ENCODE data around the gene ADORA2B. TPM values are rescaled to one million over a fixed set of nuclear protein-coding genes. Genes with fewer than 3 reads are reported as not detected.

The ADORA2B gene
- total and polyA plus RNA-seq, 12 donors: 0.18 to 2.0 (median 0.64) TPM

GRCh38 chr17:15971098-15971678 lies 26.3 kb downstream of the ADORA2B start:
- Histone ChIP-seq H3K4me3 (no peak overlapping the region), H3K9me3 (no peaks in the 10 kb centered on the region), H3K27me3 (no peaks in the 10 kb centered on the region), H3K27ac (no peak overlapping the region), H3K36me3 (peaks cover 0 to 30% (median 0%) of the 10 kb centered on the region in 9 donors), H3K4me1 (peaks cover 0 to 16% (median 11%) of the 10 kb centered on the region in 9 donors)
- ATAC-seq: no peak
- 79 to 85% methylated on average over 5 of the region's 5 CpGs for WGBS, 2 donors
- intact Hi-C loops (cut with DNase I): no loop called here
- no peak for TF ChIP-seq CTCF (IDR thresholded peaks at IDR 0.05)
- no peak for DNase-seq

GRCh38 chr17:15971882-15972281 lies 27.0 kb downstream of the ADORA2B start:
- DNase-seq (no peak), ATAC-seq (no peak)
- no peak for TF ChIP-seq CTCF (IDR thresholded peaks at IDR 0.05)
- H3K27me3 ChIP-seq: no peaks in the 10 kb centered on the region
- H3K27ac ChIP-seq: no peak overlapping the region
- H3K9me3 ChIP-seq: no peaks in the 10 kb centered on the region
- peaks cover 0 to 37% (median 6%) of the 10 kb centered on the region in 9 donors for H3K36me3 ChIP-seq
- intact Hi-C loops (cut with DNase I): no loop called here
- 95 to 97% methylated on average over 5 of the region's 5 CpGs for WGBS, 2 donors
- H3K4me1 ChIP-seq: peaks cover 0 to 9% (median 4%) of the 10 kb centered on the region in 9 donors
- no peak overlapping the region for H3K4me3 ChIP-seq

- H3K27ac ChIP-seq: no peak overlapping the region
- DNase-seq (no peak), ATAC-seq (no peak)
- WGBS, 2 donors: 92 to 93% methylated on average over 4 of the region's 4 CpGs
- H3K36me3 ChIP-seq: peaks cover 0 to 43% (median 10%) of the 10 kb centered on the region in 9 donors
- no peak for TF ChIP-seq CTCF (IDR thresholded peaks at IDR 0.05)
- H3K27me3 ChIP-seq: no peaks in the 10 kb centered on the region
- peaks cover 0 to 3% (median 0%) of the 10 kb centered on the region in 9 donors for H3K4me1 ChIP-seq
- no peaks in the 10 kb centered on the region for H3K9me3 ChIP-seq
- no peak overlapping the region for H3K4me3 ChIP-seq
- intact Hi-C loops (cut with DNase I): no loop called here
These were observed 27.6 kb downstream of the ADORA2B start for GRCh38 chr17:15972497-15972951.

- intact Hi-C loops (cut with DNase I): no loop called here
- Histone ChIP-seq H3K4me1 (no peaks in the 10 kb centered on the region), H3K4me3 (no peak overlapping the region), H3K9me3 (no peaks in the 10 kb centered on the region), H3K27ac (no peak overlapping the region), H3K27me3 (no peaks in the 10 kb centered on the region), H3K36me3 (peaks cover 0 to 48% (median 15%) of the 10 kb centered on the region in 9 donors)
- DNase-seq: no peak
- TF ChIP-seq CTCF (IDR thresholded peaks at IDR 0.05): no peak
- no peak for ATAC-seq
These were observed 28.1 kb downstream of the ADORA2B start for GRCh38 chr17:15973016-15973415.

Measured in heart right ventricle (tissue), 16 donors.